ENCODE data around the gene C6orf15.

The C6orf15 gene

DNA sequence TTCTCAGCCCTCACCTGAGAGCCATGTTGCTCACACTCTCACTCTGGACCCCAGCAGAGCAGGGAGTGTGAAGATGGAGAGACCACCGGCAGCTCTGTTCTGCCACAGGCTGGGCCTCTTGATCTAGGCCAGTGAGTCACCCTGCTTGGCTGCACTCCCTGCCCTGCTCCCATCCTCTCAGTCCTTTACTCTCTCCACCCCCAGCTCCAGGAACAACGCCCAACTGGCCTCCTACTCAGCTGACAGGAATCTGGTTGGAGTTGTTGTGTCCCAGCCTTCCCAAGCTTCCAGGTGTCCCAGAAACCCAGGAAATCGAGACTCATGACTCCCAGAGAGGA is 2.1 kb upstream of the C6orf15 start, which contains the start of gene PSORS1C1:
Gene PSORS1C1, plus strand, starts transcription at position 260 of the 338 bp plus-strand sequence. CDS start 14,833 bp downstream, outside the sequence.
- no peak for DNase-seq
- Histone ChIP-seq H3K36me3 (no peaks in the 10 kb centered on the region), H3K4me1 (no peaks in the 10 kb centered on the region), H3K4me3 (ENCODE audit: low read depth, low read length) (no peak within 1 kb of the TSS), H3K27me3 (peaks cover 56% of the 10 kb centered on the region), H3K9me3 (no peaks in the 10 kb centered on the region)
- TF ChIP-seq, protein P1, sequence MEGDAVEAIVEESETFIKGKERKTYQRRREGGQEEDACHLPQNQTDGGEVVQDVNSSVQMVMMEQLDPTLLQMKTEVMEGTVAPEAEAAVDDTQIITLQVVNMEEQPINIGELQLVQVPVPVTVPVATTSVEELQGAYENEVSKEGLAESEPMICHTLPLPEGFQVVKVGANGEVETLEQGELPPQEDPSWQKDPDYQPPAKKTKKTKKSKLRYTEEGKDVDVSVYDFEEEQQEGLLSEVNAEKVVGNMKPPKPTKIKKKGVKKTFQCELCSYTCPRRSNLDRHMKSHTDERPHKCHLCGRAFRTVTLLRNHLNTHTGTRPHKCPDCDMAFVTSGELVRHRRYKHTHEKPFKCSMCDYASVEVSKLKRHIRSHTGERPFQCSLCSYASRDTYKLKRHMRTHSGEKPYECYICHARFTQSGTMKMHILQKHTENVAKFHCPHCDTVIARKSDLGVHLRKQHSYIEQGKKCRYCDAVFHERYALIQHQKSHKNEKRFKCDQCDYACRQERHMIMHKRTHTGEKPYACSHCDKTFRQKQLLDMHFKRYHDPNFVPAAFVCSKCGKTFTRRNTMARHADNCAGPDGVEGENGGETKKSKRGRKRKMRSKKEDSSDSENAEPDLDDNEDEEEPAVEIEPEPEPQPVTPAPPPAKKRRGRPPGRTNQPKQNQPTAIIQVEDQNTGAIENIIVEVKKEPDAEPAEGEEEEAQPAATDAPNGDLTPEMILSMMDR (IDR thresholded peaks at IDR 0.05; ENCODE audit: low read depth, low read length), result no peak

DNA sequence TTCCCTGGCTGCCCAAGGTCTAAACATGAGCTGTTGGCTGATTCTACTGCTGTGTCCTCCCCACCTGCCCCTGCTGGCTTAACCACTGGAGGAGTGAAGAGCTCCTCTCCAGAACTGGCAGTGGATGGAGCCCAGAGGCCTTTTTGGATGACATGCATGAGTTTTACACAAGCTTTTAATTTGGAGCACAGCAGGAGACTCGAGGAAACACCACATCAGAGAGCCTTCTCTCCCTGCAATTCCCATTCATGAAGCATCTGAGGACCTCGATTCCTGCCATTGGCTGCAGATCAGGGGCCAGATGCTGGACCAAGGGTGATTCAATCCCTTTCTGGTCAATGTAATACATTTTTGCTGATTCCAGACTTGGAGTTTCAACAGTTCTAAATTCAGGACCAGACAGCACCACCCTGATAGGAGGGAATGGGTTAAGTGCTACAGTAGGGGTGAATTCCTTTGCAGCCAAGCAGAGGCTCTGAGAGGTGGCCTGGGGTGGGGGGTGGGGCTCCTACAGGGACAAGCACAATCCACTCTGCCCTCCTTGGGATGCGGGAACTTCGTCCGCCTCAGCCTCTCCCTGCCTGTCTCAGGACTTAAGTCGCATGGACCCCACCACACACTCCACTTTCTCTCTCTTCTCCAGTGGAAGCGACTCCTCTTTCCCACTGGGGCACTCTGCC is 1.6 kb upstream of the C6orf15 start:
- Histone ChIP-seq H3K27me3 (peaks cover 56% of the 10 kb centered on the region), H3K9me3 (no peaks in the 10 kb centered on the region), H3K4me3 (ENCODE audit: low read depth, low read length) (no peak overlapping the region), H3K4me1 (no peaks in the 10 kb centered on the region), H3K36me3 (no peaks in the 10 kb centered on the region)
- TF ChIP-seq, protein P1 (IDR thresholded peaks at IDR 0.05; ENCODE audit: low read depth, low read length), result no peak
- no peak for DNase-seq

DNA sequence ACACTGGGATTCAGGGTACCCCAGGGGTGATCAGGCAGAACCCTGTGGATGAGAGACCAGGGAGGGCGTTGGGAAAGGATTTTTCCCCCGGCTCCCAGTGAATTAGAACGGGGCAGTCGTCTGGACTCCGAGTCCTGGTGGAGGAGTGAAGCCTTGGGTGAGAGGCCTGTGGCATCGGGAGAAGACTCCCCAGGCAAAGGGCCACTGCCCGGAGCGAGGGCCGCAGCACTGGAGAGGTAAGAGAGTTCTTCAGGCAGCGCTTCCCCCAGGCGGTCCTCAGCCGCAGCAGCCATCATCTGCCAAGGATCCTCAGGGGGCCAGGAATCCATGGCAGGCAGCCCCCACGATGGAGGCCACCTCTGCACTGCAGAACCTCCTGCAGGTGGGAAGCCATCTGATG is 663 bp downstream of the C6orf15 start:
- no peak for DNase-seq
- peaks cover 46% of the 10 kb centered on the region for H3K27me3 ChIP-seq
- H3K4me3 ChIP-seq (ENCODE audit: low read depth, low read length), result no peak overlapping the region
- no peaks in the 10 kb centered on the region for H3K9me3 ChIP-seq
- H3K4me1 ChIP-seq, result no peaks in the 10 kb centered on the region
- TF ChIP-seq, protein P1 (IDR thresholded peaks at IDR 0.05; ENCODE audit: low read depth, low read length), result no peak
- no peaks in the 10 kb centered on the region for H3K36me3 ChIP-seq

DNA sequence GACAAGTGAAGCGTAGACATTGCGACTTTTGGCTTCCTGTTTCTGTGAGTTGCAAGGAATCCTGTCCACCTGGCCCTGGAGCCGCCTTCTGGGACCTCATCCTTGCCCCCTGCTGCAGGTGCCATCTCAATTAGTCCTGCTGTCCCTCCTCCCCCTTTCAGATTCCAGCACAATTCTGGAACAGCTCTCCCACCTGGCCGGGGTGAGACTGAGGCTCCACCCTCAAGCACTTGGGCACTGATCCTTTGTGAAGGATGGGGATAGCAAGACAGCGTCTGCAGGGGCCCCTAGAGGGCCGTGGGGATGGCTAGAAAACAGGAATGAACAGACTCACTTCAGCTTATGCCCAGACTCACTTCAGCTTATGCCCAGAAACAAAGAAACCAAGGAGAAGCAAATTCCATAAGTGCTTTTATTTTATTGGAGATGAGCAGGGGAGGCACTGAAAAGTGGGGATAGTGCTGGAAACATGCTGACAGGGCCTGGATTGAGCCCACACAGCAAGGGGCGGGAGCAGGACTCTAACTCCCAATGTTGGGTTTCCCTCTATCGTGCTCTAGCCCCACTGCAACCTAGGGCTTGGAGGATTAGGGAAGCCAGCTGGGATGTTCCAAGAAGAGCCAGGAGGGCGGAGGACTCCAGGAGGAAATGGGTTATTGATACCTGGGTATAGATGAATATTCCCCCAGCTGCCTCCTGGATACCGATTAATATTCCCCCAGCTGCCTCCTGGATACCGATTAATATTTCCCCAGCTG is 1.4 kb downstream of the C6orf15 start:
- TF ChIP-seq, protein P1 (IDR thresholded peaks at IDR 0.05; ENCODE audit: low read depth, low read length), result no peak

DNA sequence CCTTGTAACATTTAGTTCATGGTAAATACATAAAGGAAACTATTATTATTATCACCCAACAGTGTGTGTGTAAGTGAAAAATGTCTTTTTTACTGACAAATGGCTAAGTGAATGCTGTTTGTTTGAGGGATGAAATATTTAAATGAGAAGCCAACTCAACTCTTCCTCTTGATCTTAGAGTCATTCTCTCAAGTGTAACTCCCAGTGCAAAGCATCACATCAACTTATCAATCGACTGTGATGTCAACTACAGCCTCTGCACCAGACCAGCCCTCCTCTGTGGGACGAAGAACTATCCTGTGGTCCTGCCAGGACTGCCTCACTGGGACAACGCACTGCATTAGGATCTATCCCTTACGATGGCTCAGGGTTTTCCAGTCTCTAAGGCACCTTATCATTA is 5.3 kb downstream of the C6orf15 start:
- no peak overlapping the region for H3K4me3 ChIP-seq (ENCODE audit: low read depth, low read length)
- DNase-seq, result no peak
- H3K27me3 ChIP-seq, result peaks cover 22% of the 10 kb centered on the region
- TF ChIP-seq, protein P1 (IDR thresholded peaks at IDR 0.05; ENCODE audit: low read depth, low read length), result no peak
- no peaks in the 10 kb centered on the region for H3K4me1 ChIP-seq
- no peaks in the 10 kb centered on the region for H3K36me3 ChIP-seq
- no peaks in the 10 kb centered on the region for H3K9me3 ChIP-seq

More for the DNA sequence above, 1.4 kb downstream of the C6orf15 start:
- Histone ChIP-seq H3K4me1 (no peaks in the 10 kb centered on the region), H3K27me3 (peaks cover 41% of the 10 kb centered on the region), H3K4me3 (ENCODE audit: low read depth, low read length) (no peak overlapping the region), H3K36me3 (no peaks in the 10 kb centered on the region), H3K9me3 (no peaks in the 10 kb centered on the region)
- no peak for DNase-seq

DNA sequence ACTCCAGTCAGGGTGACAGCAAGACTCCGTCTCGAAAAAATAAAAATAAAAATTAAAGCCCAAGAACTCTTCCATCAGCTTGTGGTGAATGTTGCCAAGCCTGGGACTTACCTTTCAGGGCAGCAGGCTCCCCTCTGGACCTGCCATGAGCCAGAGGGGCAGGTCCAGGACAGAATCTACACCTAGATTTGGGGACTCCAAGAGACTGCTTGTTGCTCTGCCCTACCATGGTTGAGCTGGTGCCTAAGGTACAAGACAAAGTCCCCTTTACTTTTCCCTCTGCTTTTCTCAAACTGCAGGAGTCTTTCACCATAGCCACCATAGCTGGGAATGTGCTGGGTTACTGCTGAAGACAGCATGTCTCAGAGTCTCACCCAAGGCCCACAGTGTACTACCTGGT is 9.2 kb downstream of the C6orf15 start:
- no peak overlapping the region for H3K4me3 ChIP-seq (ENCODE audit: low read depth, low read length)
- H3K4me1 ChIP-seq, result no peaks in the 10 kb centered on the region
- TF ChIP-seq, protein P1 (IDR thresholded peaks at IDR 0.05; ENCODE audit: low read depth, low read length), result no peak
- no peaks in the 10 kb centered on the region for H3K36me3 ChIP-seq
- no peaks in the 10 kb centered on the region; the same call in 1 of the 2 replicates for H3K27me3 ChIP-seq
- H3K9me3 ChIP-seq, result no peaks in the 10 kb centered on the region
- no peak for DNase-seq
